ENCODE measurements around the gene MMP13.
"Not testable (repeated sequence)": the region's sequence is repeated elsewhere in the genome, so short reads cannot be mapped to it uniquely, and the experiment has no call there.

MMP13 gene

GRCh38 chr11:102903895-102904294, 51.6 kb downstream of the MMP13 start:
- not testable (repeated sequence) for DNase-seq (ENCODE audit: low read depth, low spot score)

GRCh38 chr11:102900346-102900745, 55.2 kb downstream of the MMP13 start:
- peak; percentile 24 for DNase-seq (ENCODE audit: low read depth, low spot score)
